Aorta (tissue), 5 donors: ENCODE results near the gene SNCB. TPM values are rescaled to one million over a fixed set of nuclear protein-coding genes. Genes with fewer than 3 reads are reported as not detected.

Experiments
- ATAC-seq: fragments of 200-7000 bp; cut with Tn5 transposase; one replicate; pipeline ENCODE4 v1.9.1; 2022; ENCODE audit warnings: moderate library complexity; ENCODE audit not compliant: low FRiP score
- DNase-seq, 2 donors: peaks; one replicate each; pipeline ENCODE4 v3.0.0-alpha.2; 2020
- H3K27ac ChIP-seq, 2 donors: one replicate each; pipeline ENCODE4 v1.5.1; 2013; ENCODE audit warnings: low read length in 2 of 2, mild to moderate bottlenecking in 2 of 2, moderate library complexity in 2 of 2, control low read depth in 1 of 2, inconsistent platforms in 1 of 2, low read depth in 1 of 2
- H3K27me3 ChIP-seq, 2 donors: one replicate each; pipeline ENCODE4 v1.6.1; 2013; ENCODE audit warnings: control low read depth in 1 of 2, low read length in 1 of 2, mild to moderate bottlenecking in 1 of 2, moderate library complexity in 1 of 2; ENCODE audit not compliant: insufficient read depth in 2 of 2, control insufficient read depth in 1 of 2
- H3K36me3 ChIP-seq, 2 donors: one replicate each; pipeline ENCODE4 v1.6.1; 2013; ENCODE audit warnings: control low read depth in 1 of 2, low read length in 1 of 2, mild to moderate bottlenecking in 1 of 2; ENCODE audit not compliant: insufficient read depth in 2 of 2, control insufficient read depth in 1 of 2
- H3K4me1 ChIP-seq, 2 donors: one replicate each; pipeline ENCODE4 v1.6.1; 2013; ENCODE audit warnings: low read length in 2 of 2, control low read depth in 1 of 2, mild to moderate bottlenecking in 1 of 2, moderate library complexity in 1 of 2; ENCODE audit not compliant: insufficient read depth in 2 of 2, control insufficient read depth in 1 of 2
- H3K4me3 ChIP-seq, 2 donors: one replicate each; pipeline ENCODE4 v1.5.1; 2013; ENCODE audit warnings: low read length in 2 of 2, control low read depth in 1 of 2, mild to moderate bottlenecking in 1 of 2
- H3K9me3 ChIP-seq: one replicate; pipeline ENCODE4 v1.6.1; 2013; ENCODE audit warnings: mild to moderate bottlenecking, low read length; ENCODE audit not compliant: control insufficient read depth
- WGBS, 2 donors: extraction: QIAGEN DNeasy Blood & Tissue Kit; methylation state at CpG; one replicate each; pipeline ENCODE4 v1.1.7; 2013; 5-methylcytosine and 5-hydroxymethylcytosine counted together
- intact Hi-C, 2 donors: fragments of 100-400 bp; cut with DNase I; formaldehyde crosslinking; loops; one replicate each; pipeline versions ENCODE4 v1.14.2 to v1.15.0; 2022
- polyA plus RNA-seq, 2 donors: library from polyadenylated mRNA; stranded (reverse); fragments of 200-250 nt; gene quantifications; one replicate each; pipeline ENCODE4 v1.2.3, GENCODE V29; 2013
- total RNA-seq, 2 donors: library from RNA; stranded (reverse); fragmentation: NEBNext Ultra II Directional; extraction: Animal tissue kit (Norgen Biotek cat#: 25700); gene quantifications; one replicate each; pipeline ENCODE4 v1.2.1, GENCODE V29; 2021
- donor health status: healthy with polysubstance abuse.
- donor health status: Bipolar disorder and iron deficiency.
- donor health status: DM: no; HTN: no; CAD: no.
- donor health status: DM: no; HTN: no; CAD: no.
- donor health status: DM: yes; HTN: yes; CAD: no.

The SNCB gene
- total and polyA plus RNA-seq, 4 donors: not detected

DNA sequence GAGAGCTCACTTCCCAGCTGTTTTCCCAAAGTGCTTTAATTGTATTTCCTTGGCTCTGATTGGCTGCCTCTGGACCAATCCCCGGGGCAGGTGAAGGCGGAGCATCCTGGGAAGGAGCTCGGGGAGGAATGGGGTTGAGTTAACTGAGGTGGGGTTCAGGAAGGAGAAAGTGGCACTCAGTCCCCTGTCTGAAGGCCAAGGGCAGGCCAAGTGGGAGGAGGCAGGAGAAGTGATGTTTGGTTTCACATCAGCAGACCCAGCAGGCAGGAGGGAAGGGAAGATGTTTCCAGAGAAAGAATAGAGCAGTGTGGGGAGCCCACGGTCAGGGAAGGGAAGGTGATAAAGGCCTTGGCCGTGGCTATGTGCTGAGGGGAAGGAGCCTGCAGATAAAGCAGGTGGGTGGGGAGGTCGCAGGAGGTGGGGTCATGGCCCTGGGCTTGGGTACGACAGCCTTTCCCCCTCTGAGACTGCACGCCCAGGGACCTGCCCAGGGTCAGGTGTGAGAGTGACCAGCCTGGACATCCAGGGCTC, 20.1 kb upstream of the SNCB start:
- 74 to 82% methylated on average over 8 of the region's 8 CpGs for WGBS, 2 donors
- intact Hi-C loops: loop anchor here in 1 of 2 donors (10.0 kb wide), 1 partner anchor 236 kb away; the partner anchor contains the start of gene CLTB
- Histone ChIP-seq H3K4me1 (no peaks in the 10 kb centered on the region), H3K9me3 (no peaks in the 10 kb centered on the region), H3K36me3 (no peaks in the 10 kb centered on the region), H3K27me3 (no peaks in the 10 kb centered on the region), H3K27ac (no peak overlapping the region), H3K4me3 (no peak overlapping the region)
- ATAC-seq (no peak), DNase-seq (no peak)

DNA sequence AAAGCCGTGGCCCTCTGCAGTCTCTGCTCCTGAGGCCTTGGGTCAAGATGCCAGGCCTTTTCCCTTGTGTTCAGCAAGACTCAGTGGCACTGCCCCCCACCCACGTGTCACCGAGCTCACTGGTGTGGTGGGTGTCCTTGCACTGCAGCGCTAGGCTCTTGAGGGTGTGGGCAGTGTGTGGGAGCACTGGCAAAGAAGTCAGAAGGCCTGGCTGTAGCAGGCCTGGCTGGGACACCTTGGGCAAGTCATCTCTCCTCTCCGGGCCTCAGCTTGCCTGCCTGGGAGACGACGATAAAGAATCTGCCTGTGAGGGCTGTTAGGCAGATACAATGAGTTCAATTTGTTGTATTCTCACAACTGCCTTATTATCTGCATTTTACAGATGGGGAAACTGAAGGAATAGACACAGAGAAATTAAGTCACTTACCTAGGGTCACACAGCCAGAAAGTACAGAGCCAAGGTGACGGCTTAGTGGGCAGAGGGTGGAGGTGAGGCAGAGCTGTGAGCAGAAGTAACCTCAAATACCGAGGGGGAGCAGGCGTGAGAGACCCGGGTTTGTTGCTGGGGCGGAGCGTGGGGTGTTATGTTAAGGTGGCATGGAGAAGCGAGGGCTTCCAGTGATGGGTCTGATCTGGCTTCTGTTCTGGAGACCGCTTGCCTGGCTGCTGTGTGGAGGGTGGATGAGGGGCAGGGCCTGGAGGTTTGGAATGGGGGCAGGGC, 18.3 kb upstream of the SNCB start:
- intact Hi-C loops: loop anchor here (5.0 to 10.0 kb wide), 3 partner anchors 106 to 234 kb away; partner anchors contain the start of genes CLTB (in 1 of the 2) and RNF44 (in 1 of the 2)

DNA sequence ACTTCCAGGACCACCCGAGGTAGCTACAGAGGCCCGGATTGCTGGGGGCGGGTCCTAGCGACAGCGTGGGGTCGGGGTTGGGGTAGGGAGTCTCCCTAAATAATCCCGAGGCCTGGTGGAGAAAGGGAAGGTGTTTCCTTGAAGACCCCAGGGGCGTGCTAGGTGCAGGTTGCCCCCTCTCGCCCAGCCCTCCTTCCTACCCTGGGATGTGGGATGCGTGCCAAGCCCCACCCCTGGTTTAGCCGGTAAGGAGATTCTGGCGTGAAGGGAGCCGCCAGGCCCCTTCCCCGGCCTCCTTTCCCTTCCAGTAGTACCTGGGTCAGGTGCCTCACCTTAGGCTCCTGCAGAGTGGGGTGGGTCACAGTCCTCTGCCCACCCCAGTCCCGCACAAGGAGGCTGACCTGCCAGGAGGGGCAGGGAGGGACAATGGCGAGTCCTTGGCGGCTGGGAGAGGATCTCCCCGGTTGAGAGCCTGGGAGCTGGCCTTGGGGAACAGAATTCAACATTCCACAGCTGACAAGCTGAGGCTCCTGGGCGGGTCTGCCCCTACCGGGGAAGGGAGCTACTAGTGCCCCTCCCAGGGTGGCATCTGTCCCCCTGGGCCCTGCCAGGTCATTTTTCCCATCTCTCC, 17.6 kb upstream of the SNCB start:
- intact Hi-C loops: loop anchor here (5.0 to 10.0 kb wide), 3 partner anchors 106 to 233 kb away; partner anchors contain the start of genes CLTB (in 1 of the 2) and RNF44 (in 1 of the 2)
- ATAC-seq (no peak), DNase-seq (peak in 1 of 2 donors; percentile 89)
- H3K9me3 ChIP-seq: no peaks in the 10 kb centered on the region
- H3K27me3 ChIP-seq: no peaks in the 10 kb centered on the region
- no peak overlapping the region for H3K27ac ChIP-seq
- no peaks in the 10 kb centered on the region for H3K36me3 ChIP-seq
- 4 to 5% methylated on average over 19 to 20 of the region's 20 CpGs for WGBS, 2 donors
- H3K4me3 ChIP-seq: peak overlapping the region; percentile 40 to 82
- H3K4me1 ChIP-seq: no peaks in the 10 kb centered on the region

More for the DNA sequence above, 18.3 kb upstream of the SNCB start:
- H3K36me3 ChIP-seq: no peaks in the 10 kb centered on the region
- no peaks in the 10 kb centered on the region for H3K4me1 ChIP-seq
- ATAC-seq: no peak
- H3K9me3 ChIP-seq: no peaks in the 10 kb centered on the region
- H3K4me3 ChIP-seq: no peak overlapping the region
- no peak for DNase-seq
- 68 to 73% methylated on average over 15 of the region's 15 CpGs for WGBS, 2 donors
- H3K27ac ChIP-seq: no peak overlapping the region
- H3K27me3 ChIP-seq: no peaks in the 10 kb centered on the region

DNA sequence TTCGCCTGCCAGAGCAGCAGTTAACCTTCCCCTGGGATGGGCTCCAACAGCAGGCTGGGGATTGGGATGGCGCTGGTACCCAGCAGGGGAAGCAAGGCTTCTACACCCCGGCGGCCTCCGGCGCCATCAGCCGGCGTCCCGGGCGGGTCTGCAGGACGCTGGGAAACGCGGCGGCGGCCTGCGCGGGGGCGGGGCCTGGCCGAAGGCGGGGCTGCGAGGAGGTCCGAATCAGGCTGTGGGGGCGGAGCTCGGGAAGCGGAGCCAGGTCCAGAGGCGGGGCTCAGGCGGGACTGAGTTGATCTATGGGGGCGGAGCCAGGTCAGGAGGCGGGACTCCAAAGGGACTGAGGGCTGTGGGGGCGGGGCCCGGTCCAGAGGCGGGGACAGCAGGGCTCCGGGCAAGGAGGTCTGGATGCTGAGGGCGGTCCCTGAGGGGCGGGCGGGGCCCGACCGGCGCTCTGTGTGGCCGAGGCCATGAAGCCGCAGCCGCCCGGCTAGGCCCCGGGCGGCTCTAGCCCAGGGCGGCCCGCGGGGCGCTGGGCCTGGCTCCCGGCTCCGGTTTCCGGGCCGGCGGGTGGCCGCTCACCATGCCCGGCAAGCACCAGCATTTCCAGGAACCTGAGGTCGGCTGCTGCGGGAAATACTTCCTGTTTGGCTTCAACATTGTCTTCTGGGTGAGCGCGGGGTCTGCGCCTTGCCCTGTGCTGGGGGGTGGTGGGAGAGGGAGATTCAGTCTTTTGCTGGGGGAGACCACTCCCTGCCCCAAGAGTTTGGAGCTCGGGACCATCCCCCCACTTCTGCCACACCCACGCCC, 16.9 kb upstream of the SNCB start, which contains the start of gene TSPAN17:
Gene TSPAN17, plus strand, starts transcription at position 455 of the 813 bp plus-strand sequence. Its CDS starts 132 bp downstream, at position 587.
- H3K4me3 ChIP-seq: peak within 1 kb of the TSS; percentile 40 to 82
- H3K9me3 ChIP-seq: no peaks in the 10 kb centered on the region
- DNase-seq: peak; percentile 100
- no peaks in the 10 kb centered on the region for H3K4me1 ChIP-seq
- H3K36me3 ChIP-seq: no peaks in the 10 kb centered on the region
- peak within 1 kb of the TSS in 1 of 2 donors; percentile 26 for H3K27ac ChIP-seq
- ATAC-seq: peak; percentile 98
- intact Hi-C loops: loop anchor here (5.0 to 10.0 kb wide), 3 partner anchors 105 to 232 kb away; partner anchors contain the start of genes CLTB (in 1 of the 2) and RNF44 (in 1 of the 2)
- H3K27me3 ChIP-seq: no peaks in the 10 kb centered on the region
- 1% methylated on average over 42 to 63 of the region's 63 CpGs for WGBS, 2 donors

DNA sequence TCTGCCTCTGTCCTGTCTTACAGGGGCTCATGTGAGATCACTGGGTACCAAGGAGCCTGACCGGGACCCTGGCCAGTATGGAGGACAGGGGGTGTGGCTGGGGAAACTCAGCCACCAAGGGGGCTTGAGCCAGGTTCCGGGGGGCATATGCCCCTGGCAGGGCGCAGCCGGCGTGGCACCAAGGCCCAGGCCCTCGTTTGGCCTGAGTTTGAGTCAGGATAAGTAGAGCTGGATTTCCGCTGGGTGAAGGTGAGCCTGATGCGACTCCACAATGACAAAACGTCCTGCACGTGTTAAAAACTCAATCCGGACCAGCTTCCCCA, 16.3 kb upstream of the SNCB start:
- 20 to 28% methylated on average over 11 of the region's 11 CpGs for WGBS, 2 donors
- DNase-seq (peak in 1 of 2 donors; percentile 80), ATAC-seq (no peak)
- H3K36me3 ChIP-seq: no peaks in the 10 kb centered on the region
- H3K9me3 ChIP-seq: no peaks in the 10 kb centered on the region
- H3K4me3 ChIP-seq: no peak overlapping the region
- no peaks in the 10 kb centered on the region for H3K4me1 ChIP-seq
- H3K27ac ChIP-seq: peak overlapping the region in 1 of 2 donors; percentile 26
- no peaks in the 10 kb centered on the region for H3K27me3 ChIP-seq
- intact Hi-C loops: loop anchor here (5.0 to 10.0 kb wide), 3 partner anchors 104 to 232 kb away; partner anchors contain the start of genes CLTB (in 1 of the 2) and RNF44 (in 1 of the 2)

DNA sequence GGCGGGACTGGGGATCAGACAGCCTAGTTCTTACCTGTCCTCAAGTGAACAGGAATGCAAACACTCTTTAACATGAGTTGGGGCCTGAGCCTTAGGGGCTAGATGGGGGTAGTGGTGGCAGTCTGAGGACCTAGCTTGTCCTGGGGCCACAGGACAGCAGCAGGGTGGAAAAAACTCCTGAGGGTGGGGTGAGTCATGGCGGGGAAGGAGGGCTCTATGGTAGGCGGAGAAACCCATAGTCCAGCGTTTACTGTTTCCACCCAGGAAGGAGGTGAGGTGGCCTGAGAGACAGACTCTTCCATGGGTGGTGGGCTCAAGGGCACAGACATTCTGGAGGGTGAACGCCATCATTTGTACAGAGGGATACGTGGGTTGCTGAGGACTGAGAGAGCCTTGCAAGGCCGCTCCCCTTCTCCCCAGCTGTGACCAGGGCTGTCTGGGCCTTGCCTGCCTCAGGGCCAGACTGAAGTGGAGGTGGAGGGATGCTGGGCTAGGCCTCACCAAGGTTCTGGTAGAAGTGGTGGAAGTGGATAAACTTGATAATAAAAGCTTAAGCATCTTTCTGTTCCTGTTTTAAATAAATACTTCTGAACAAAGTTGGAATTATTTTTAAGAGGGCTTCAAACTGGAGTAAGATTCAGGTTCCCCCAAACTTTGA, 15.8 kb upstream of the SNCB start:
- no peaks in the 10 kb centered on the region for H3K4me1 ChIP-seq
- no peaks in the 10 kb centered on the region for H3K27me3 ChIP-seq
- no peak for DNase-seq
- H3K4me3 ChIP-seq: no peak overlapping the region
- H3K36me3 ChIP-seq: no peaks in the 10 kb centered on the region
- intact Hi-C loops: loop anchor here (5.0 to 10.0 kb wide), 3 partner anchors 104 to 231 kb away; partner anchors contain the start of genes CLTB (in 1 of the 2) and RNF44 (in 1 of the 2)
- ATAC-seq: no peak
- H3K9me3 ChIP-seq: no peaks in the 10 kb centered on the region
- 95 to 96% methylated on average over 7 of the region's 7 CpGs for WGBS, 2 donors
- H3K27ac ChIP-seq: no peak overlapping the region

DNA sequence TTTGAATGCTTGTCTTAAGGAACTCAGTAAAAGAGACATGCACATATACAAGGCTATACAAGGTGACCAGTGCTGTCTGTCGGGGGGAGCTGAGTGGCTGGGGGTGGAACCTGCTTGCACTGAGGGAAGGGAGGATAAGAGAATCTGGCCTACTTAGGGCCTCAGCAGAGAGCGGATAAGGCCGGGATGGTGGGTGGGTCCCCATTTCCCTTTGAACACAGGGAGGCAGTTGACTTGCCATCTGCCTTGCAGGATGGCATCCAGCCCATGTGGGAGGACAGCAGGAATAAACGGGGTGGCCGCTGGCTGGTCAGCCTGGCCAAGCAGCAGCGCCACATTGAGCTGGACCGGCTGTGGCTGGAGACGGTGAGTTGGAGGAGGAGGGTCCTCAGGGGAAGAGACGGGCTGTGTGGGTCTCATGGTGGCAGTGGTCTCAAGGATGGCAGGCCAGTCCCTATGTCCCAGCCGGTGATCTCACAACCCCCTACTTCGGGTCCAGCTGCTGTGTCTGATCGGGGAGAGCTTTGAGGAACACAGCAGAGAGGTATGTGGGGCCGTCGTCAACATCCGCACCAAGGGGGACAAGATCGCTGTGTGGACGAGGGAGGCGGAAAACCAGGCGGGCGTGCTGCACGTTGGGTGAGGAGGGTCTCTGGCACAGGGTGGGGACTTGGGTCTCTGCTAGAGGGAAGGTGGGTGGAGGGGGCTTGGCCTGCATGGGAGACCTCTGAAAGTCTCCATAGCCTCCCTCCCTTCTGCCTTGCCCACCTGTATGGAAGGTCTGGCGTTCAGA, 14.7 kb upstream of the SNCB start:
- Histone ChIP-seq H3K4me1 (no peaks in the 10 kb centered on the region), H3K4me3 (no peak overlapping the region), H3K36me3 (no peaks in the 10 kb centered on the region), H3K27me3 (no peaks in the 10 kb centered on the region), H3K27ac (no peak overlapping the region), H3K9me3 (no peaks in the 10 kb centered on the region)
- intact Hi-C loops: loop anchor here (5.0 to 10.0 kb wide), 3 partner anchors 103 to 230 kb away; partner anchors contain the start of genes CLTB (in 1 of the 2) and RNF44 (in 1 of the 2)
- ATAC-seq (no peak), DNase-seq (no peak)
- 94 to 96% methylated on average over 22 of the region's 22 CpGs for whole genome bisulfite sequencing, 2 donors
